Gastroesophageal sphincter (tissue), 4 donors: ENCODE results near the gene E4F1. TPM values are rescaled to one million over a fixed set of nuclear protein-coding genes. Genes with fewer than 3 reads are reported as not detected.

Experiments used
- ATAC-seq: fragments of 150-250 bp; one replicate; pipeline ENCODE4 v1.9.1; 2016; ENCODE audit warnings: mild to moderate bottlenecking, moderate library complexity
- H3K27ac ChIP-seq, 4 donors: fragments of 200-600 bp; sonication (generic) in 3 of 4; 1 replicate in 3 of 4; 2 replicates in 1 of 4; pipeline ENCODE4 v1.5.1; 2016 to 2019
- H3K27me3 ChIP-seq: fragments of 200-600 bp; sonication (generic); one replicate; pipeline ENCODE4 v1.5.1; 2019
- H3K36me3 ChIP-seq, 2 donors: fragments of 200-600 bp; sonication (generic); one replicate each; pipeline ENCODE4 v1.5.1; 2019; ENCODE audit warnings: control low read depth in 1 of 2
- H3K4me1 ChIP-seq, 3 donors: fragments of 200-600 bp; sonication (generic); 1 replicate in 2 of 3; 2 replicates in 1 of 3; pipeline ENCODE4 v1.5.1; 2016 to 2019; ENCODE audit warnings: control low read depth in 2 of 3
- H3K4me3 ChIP-seq, 2 donors: fragments of 200-600 bp; sonication (generic); one replicate each; pipeline ENCODE4 v1.5.1; 2019; ENCODE audit warnings: mild to moderate bottlenecking in 1 of 2, moderate library complexity in 1 of 2
- H3K9me3 ChIP-seq, 3 donors: fragments of 200-600 bp; sonication (generic); one replicate each; pipeline ENCODE4 v1.5.1; 2017 to 2019; ENCODE audit warnings: control low read depth in 2 of 3
- EP300 ChIP-seq: sonication (generic); formaldehyde crosslinking; IDR thresholded peaks from one replicate; pipeline ENCODE4 v1.6.1; 2017; ENCODE audit warnings: antibody characterized with exemption, mild to moderate bottlenecking
- POLR2A ChIP-seq, 2 donors: fragments of 450-650 bp; IDR thresholded peaks; one replicate each; pipeline ENCODE4 v1.6.1; 2017; ENCODE audit warnings: antibody characterized with exemption in 2 of 2, mild to moderate bottlenecking in 2 of 2, moderate library complexity in 1 of 2
- POLR2AphosphoS5 ChIP-seq: sonication (generic); formaldehyde crosslinking; IDR thresholded peaks from one replicate; pipeline ENCODE4 v1.6.1; 2017; ENCODE audit warnings: antibody characterized with exemption
- WGBS, 2 donors: methylation state at CpG; one replicate each; pipeline ENCODE4 v1.1.5; 2018; ENCODE audit warnings: low coverage in 1 of 2; 5-methylcytosine and 5-hydroxymethylcytosine counted together
- total RNA-seq, 4 donors: library from RNA; depleted of rRNA; stranded (reverse); fragments of >200 nt; gene quantifications; one replicate each; pipeline ENCODE4 v1.1.0, GENCODE V29; 2016
- TF ChIP-seq, protein P1 (sequence below), 4 experiments: fragments of 200-600 bp in 2 of 4; fragments of 450-650 bp in 2 of 4; sonication (generic) in 1 of 4; IDR thresholded peaks; one replicate each; pipeline ENCODE4 v1.5.1; 2017 to 2019; ENCODE audit warnings: antibody characterized with exemption in 4 of 4, mild to moderate bottlenecking in 2 of 4, moderate library complexity in 2 of 4

Gene E4F1
- total RNA-seq, 4 donors from 2014 or later, result 23.1 to 35.2 (median 28.8) TPM

DNA sequence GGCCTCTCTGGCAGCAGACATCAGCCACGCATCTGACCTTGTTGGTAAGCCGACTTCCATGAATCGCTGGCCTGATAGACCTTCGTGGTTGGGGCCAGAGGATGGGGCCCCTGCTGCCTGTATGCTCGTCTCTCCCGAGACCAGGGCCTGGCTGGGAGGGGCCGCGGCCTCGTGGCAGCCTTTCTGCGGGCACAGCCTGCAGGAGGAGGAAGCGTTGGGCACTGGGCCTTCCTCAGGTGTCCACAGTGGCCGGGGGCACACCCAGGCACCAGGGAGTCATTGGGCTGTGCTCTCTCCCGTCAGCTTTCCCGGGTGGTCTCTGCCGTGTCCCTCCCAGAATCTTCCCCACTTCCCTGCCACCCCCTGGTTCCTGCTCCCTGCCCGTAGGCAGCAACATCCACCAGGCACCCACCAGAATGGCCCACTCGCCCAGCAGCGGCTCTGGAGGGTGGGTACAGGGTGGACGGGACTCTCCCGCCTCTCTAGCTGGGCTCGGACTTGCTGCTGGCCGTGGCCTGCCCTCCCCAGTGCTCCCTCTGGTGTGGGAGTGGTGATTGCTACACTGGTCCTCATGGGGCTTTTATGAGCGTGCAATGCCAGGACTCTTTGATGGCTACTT, 6.3 kb downstream of the E4F1 start:
- Histone ChIP-seq H3K27ac (no peak overlapping the region), H3K9me3 (no peaks in the 10 kb centered on the region), H3K4me1 (peaks cover 0 to 27% (median 13%) of the 10 kb centered on the region in 3 donors), H3K27me3 (peaks cover 29% of the 10 kb centered on the region), H3K36me3 (peaks cover 0 to 85% of the 10 kb centered on the region in 2 donors), H3K4me3 (no peak overlapping the region)
- TF ChIP-seq POLR2A (IDR thresholded peaks at IDR 0.05) (no peak), EP300 (no peak)
- TF ChIP-seq, protein P1, sequence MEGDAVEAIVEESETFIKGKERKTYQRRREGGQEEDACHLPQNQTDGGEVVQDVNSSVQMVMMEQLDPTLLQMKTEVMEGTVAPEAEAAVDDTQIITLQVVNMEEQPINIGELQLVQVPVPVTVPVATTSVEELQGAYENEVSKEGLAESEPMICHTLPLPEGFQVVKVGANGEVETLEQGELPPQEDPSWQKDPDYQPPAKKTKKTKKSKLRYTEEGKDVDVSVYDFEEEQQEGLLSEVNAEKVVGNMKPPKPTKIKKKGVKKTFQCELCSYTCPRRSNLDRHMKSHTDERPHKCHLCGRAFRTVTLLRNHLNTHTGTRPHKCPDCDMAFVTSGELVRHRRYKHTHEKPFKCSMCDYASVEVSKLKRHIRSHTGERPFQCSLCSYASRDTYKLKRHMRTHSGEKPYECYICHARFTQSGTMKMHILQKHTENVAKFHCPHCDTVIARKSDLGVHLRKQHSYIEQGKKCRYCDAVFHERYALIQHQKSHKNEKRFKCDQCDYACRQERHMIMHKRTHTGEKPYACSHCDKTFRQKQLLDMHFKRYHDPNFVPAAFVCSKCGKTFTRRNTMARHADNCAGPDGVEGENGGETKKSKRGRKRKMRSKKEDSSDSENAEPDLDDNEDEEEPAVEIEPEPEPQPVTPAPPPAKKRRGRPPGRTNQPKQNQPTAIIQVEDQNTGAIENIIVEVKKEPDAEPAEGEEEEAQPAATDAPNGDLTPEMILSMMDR (IDR thresholded peaks at IDR 0.05), result no peak
- no peak for ATAC-seq
- WGBS, 2 donors, result 80% methylated on average over 1 of the region's 23 CpGs; no CpG with 5 or more reads in 1 of the 2 donors

GRCh38 chr16:2230376-2230775, 7.0 kb downstream of the E4F1 start:
- TF ChIP-seq, protein P1 (IDR thresholded peaks at IDR 0.05), result no peak
- TF ChIP-seq POLR2A (IDR thresholded peaks at IDR 0.05), result no peak
- TF ChIP-seq EP300, result no peak
- no peak for TF ChIP-seq POLR2AphosphoS5
- peaks cover 0 to 21% (median 7%) of the 10 kb centered on the region in 3 donors for H3K4me1 ChIP-seq
- WGBS, 2 donors, result 84% methylated on average over 8 of the region's 13 CpGs; no CpG with 5 or more reads in 1 of the 2 donors
- peaks cover 35% of the 10 kb centered on the region for H3K27me3 ChIP-seq
- peaks cover 0 to 91% of the 10 kb centered on the region in 2 donors for H3K36me3 ChIP-seq
- no peak for ATAC-seq
- no peaks in the 10 kb centered on the region for H3K9me3 ChIP-seq
- no peak overlapping the region for H3K27ac ChIP-seq
- no peak overlapping the region for H3K4me3 ChIP-seq

DNA sequence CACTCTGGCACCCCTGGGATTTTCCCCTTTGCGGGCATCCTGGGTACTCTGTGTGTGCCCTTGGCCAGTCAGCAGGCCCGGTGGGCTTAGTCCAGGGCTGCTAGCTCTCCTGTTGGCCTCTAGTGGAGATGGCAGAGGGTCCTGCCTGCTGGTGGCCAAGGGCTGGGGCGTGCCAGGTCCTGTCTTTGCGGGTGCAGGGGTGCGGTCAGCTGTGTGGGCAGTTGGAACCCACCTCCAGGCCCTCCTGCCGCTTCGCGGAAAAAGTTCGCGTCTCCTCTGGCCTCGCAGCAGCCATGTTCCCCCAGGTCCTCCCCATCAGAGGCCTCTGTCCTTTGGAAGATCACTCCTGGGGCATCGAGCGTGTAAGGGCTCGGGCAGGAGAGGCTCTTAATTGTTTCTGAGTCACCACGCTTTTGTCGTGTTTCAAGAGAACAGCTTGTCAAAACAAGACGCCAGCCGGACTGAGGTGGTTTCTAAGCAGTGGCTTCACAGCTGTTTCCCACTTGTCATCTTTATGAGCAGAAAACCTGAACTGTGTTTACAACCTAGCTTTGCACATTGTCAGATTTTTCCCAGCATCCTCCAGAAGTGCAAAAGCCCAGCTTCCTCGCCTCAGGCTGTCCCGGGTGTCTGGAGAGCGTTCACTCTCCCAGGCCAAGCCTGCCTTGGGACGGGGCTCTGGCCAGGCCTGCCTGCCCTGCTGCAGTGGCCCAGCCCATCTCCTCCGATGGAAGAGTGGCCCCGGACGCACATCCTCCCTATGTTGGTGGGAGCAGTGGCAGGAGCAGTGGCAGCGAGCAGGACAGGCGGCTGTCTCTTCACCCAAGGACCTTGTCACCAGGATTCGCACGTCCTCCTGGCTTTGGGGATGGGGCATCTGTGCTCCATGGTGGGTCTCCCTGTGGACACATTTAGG, 7.9 kb downstream of the E4F1 start:
- H3K27ac ChIP-seq, result no peak overlapping the region
- ATAC-seq, result no peak
- TF ChIP-seq POLR2A (IDR thresholded peaks at IDR 0.05) (no peak), POLR2AphosphoS5 (no peak)
- TF ChIP-seq, protein P1 (IDR thresholded peaks at IDR 0.05), result no peak
- H3K27me3 ChIP-seq, result peaks cover 44% of the 10 kb centered on the region
- H3K36me3 ChIP-seq, result peaks cover 0 to 95% of the 10 kb centered on the region in 2 donors
- H3K4me3 ChIP-seq, result no peak overlapping the region
- H3K9me3 ChIP-seq, result no peaks in the 10 kb centered on the region
- 49 to 80% methylated on average over 3 to 7 of the region's 29 CpGs for WGBS, 2 donors
- H3K4me1 ChIP-seq, result peaks cover 0 to 17% (median 6%) of the 10 kb centered on the region in 3 donors

DNA sequence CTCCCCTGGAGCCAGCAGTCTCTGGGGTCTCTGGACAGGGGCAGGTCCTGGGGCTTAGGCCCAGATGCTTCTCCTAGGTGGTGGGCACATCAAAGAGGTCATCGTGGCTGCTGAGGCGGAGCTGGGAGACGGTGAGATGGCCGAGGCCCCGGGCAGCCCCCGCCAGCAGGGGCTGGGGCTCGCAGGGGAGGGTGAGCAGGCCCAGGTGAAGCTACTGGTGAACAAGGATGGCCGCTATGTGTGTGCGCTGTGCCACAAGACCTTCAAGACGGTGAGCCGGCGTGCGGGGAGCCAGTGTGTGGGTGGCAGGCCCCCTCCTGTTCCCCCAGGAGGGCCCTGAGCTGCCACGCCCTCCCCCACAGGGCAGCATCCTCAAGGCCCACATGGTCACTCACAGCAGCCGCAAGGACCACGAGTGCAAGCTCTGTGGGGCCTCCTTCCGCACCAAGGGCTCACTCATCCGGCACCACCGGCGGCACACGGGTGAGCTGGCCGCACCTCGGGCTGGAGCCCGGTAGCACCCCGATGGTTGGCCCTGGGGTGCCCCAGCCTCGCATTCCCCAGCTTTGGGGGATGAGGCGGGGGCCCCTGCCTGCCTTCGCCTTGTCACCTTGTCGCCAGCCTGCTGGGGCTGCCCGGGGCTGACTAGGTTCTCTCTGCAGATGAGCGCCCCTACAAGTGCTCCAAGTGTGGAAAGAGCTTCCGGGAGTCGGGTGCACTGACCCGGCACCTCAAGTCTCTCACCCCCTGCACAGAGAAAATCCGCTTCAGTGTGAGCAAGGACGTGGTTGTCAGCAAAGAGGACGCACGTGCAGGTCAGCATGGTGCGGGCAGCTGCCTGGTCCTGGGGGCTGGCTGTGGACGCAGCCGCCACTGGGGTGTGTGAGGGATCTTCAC, 9.0 kb downstream of the E4F1 start:
- H3K9me3 ChIP-seq, result no peaks in the 10 kb centered on the region
- ATAC-seq, result no peak
- H3K36me3 ChIP-seq, result peaks cover 0 to 87% of the 10 kb centered on the region in 2 donors
- TF ChIP-seq POLR2A (IDR thresholded peaks at IDR 0.05) (no peak), EP300 (no peak), POLR2AphosphoS5 (no peak)
- TF ChIP-seq, protein P1 (IDR thresholded peaks at IDR 0.05), result no peak
- no peak overlapping the region for H3K4me3 ChIP-seq
- peaks cover 55% of the 10 kb centered on the region for H3K27me3 ChIP-seq
- WGBS, 2 donors, result 70% methylated on average over 2 of the region's 41 CpGs; no CpG with 5 or more reads in 1 of the 2 donors
- peaks cover 6 to 17% (median 14%) of the 10 kb centered on the region in 3 donors for H3K4me1 ChIP-seq
- no peak overlapping the region for H3K27ac ChIP-seq
